SK-N-SH treated with all-trans-retinoic acid at 6 μM for 48 hours (cell line): ENCODE measurements around the gene RPS6KB2.

Source experiments
- ATAC-seq: fragments of 200-7000 bp; cut with Tn5 transposase; 3 replicates; pipeline ENCODE4 v1.9.1; 2020; ENCODE audit warnings: mild to moderate bottlenecking, moderate library complexity
- ARNTL ChIP-seq: fragments of 450-650 bp; formaldehyde crosslinking; IDR thresholded peaks from 2 replicates; pipeline ENCODE4 v1.5.0; 2020; ENCODE audit warnings: low read depth, mild to moderate bottlenecking, moderate library complexity, borderline replicate concordance
- BACH2 ChIP-seq: fragments of 250-450 bp; sonication (Bioruptor Pico); IDR thresholded peaks from 2 replicates; pipeline ENCODE4 v1.9.0; 2021; ENCODE audit warnings: mild to moderate bottlenecking, borderline replicate concordance
- CSDC2 ChIP-seq: fragments of 250-450 bp; sonication (Bioruptor Pico); IDR thresholded peaks from 2 replicates; pipeline ENCODE4 v1.5.0; 2020; ENCODE audit warnings: mild to moderate bottlenecking, moderate library complexity
- ESRRG ChIP-seq: fragments of 250-450 bp; sonication (Bioruptor Pico); IDR thresholded peaks from 2 replicates; pipeline ENCODE4 v1.6.1; 2021; ENCODE audit warnings: mild to moderate bottlenecking
- ISL1 ChIP-seq: fragments of 250-450 bp; sonication (Bioruptor Pico); IDR thresholded peaks from 2 replicates; pipeline ENCODE4 v2.1.2; 2022; ENCODE audit warnings: mild to moderate bottlenecking, moderate library complexity
- OSR1 ChIP-seq: fragments of 250-450 bp; sonication (Bioruptor Pico); IDR thresholded peaks from 2 replicates; pipeline ENCODE4 v1.8.0; 2022; ENCODE audit warnings: moderate library complexity, mild to moderate bottlenecking, inconsistent platforms
- PPARA ChIP-seq: fragments of 250-450 bp; sonication (Bioruptor Pico); IDR thresholded peaks from 2 replicates; pipeline ENCODE4 v1.5.0; 2020; ENCODE audit warnings: mild to moderate bottlenecking, borderline replicate concordance
- RARB ChIP-seq: fragments of 250-450 bp; sonication (Bioruptor Pico); IDR thresholded peaks from 2 replicates; pipeline ENCODE4 v1.8.0; 2021; ENCODE audit warnings: mild to moderate bottlenecking, moderate library complexity
- SNAI2 ChIP-seq: fragments of 250-450 bp; sonication (Bioruptor Pico); IDR thresholded peaks from 2 replicates; pipeline ENCODE4 v1.5.0; 2020; ENCODE audit warnings: mild to moderate bottlenecking, moderate library complexity
- TCF4 ChIP-seq: fragments of 250-450 bp; sonication (Bioruptor Pico); IDR thresholded peaks from 2 replicates; pipeline ENCODE4 v1.8.0; 2021; ENCODE audit warnings: mild to moderate bottlenecking, moderate library complexity, borderline replicate concordance
- TOX ChIP-seq: fragments of 250-450 bp; sonication (Bioruptor Pico); IDR thresholded peaks from 2 replicates; pipeline ENCODE4 v1.8.0; 2021; ENCODE audit warnings: mild to moderate bottlenecking, moderate library complexity, borderline replicate concordance
- ZC3H10 ChIP-seq: fragments of 250-450 bp; sonication (Bioruptor Pico); IDR thresholded peaks from 2 replicates; pipeline ENCODE4 v1.5.1; 2021; ENCODE audit warnings: mild to moderate bottlenecking, moderate library complexity
- ZFP3 ChIP-seq: fragments of 250-450 bp; sonication (Bioruptor Pico); IDR thresholded peaks from 2 replicates; pipeline ENCODE4 v1.5.0; 2020; ENCODE audit warnings: mild to moderate bottlenecking, moderate library complexity
- ZFP30 ChIP-seq: fragments of 450-650 bp; formaldehyde crosslinking; IDR thresholded peaks from 2 replicates; pipeline ENCODE4 v1.5.0; 2022; ENCODE audit warnings: mild to moderate bottlenecking, moderate library complexity
- ZNF565 ChIP-seq: fragments of 450-650 bp; formaldehyde crosslinking; conservative IDR thresholded peaks from 2 replicates; pipeline ENCODE4 v1.5.0; 2020; ENCODE audit warnings: low read depth, mild to moderate bottlenecking, moderate library complexity
- ZNF70 ChIP-seq: fragments of 450-650 bp; formaldehyde crosslinking; IDR thresholded peaks from 2 replicates; pipeline ENCODE4 v1.5.0; 2020; ENCODE audit warnings: mild to moderate bottlenecking, moderate library complexity
- ZNF8 ChIP-seq: fragments of 450-650 bp; formaldehyde crosslinking; IDR thresholded peaks from 2 replicates; pipeline ENCODE4 v1.5.0; 2020; ENCODE audit warnings: mild to moderate bottlenecking, moderate library complexity
- TF ChIP-seq, protein P1 (sequence below): fragments of 250-450 bp; sonication (Bioruptor Pico); IDR thresholded peaks from 2 replicates; pipeline ENCODE4 v1.5.0; 2020; ENCODE audit warnings: mild to moderate bottlenecking, moderate library complexity
- TF ChIP-seq, protein P2 (sequence below): fragments of 250-450 bp; sonication (Bioruptor Pico); IDR thresholded peaks from 2 replicates; pipeline ENCODE4 v1.5.1; 2021; ENCODE audit warnings: mild to moderate bottlenecking, moderate library complexity
- TF ChIP-seq, protein P3 (sequence below): fragments of 250-450 bp; sonication (Bioruptor Pico); IDR thresholded peaks from 2 replicates; pipeline ENCODE4 v1.8.0; 2020; ENCODE audit warnings: mild to moderate bottlenecking, moderate library complexity, borderline replicate concordance
- TF ChIP-seq, protein P4 (sequence below): fragments of 250-450 bp; sonication (Bioruptor Pico); IDR thresholded peaks from 2 replicates; pipeline ENCODE4 v1.5.1; 2020; ENCODE audit warnings: low read depth, mild to moderate bottlenecking, moderate library complexity

Gene RPS6KB2

DNA sequence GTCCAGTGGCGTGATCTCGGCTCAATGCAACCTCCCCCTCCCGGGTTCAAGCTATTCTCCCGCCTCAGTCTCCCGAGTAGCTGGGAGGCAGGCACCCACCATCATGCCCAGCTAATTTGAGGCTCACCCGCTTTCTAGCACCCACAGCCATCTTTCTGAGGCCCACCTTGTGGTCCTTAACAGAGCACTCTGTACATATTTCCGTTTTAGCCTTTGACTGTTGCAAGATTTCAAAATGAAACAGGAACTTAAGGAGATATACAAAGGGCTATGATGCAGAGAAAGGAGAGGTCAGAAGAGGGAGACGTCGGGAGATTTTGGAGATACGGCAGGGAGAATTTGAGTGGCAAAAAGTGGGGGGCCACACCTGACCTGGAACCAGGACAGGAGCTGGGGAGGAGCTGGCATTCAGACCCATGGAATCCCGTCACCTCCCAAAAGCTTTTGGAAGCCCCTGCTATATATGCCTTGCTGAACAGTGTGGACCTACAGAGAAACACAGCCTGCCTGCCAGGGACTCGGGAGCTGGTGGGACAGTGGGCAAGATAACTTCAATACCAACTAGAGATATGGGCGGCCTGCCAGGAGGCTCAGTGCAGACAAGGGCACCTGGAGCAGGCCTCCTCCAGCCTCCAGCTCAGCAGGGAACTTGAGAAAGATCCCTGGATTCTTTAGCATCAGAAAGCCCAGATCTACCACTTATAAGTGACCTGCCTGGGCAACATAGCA, 46.9 kb upstream of the RPS6KB2 start:
- ATAC-seq = no peak
- TF ChIP-seq, protein P1, sequence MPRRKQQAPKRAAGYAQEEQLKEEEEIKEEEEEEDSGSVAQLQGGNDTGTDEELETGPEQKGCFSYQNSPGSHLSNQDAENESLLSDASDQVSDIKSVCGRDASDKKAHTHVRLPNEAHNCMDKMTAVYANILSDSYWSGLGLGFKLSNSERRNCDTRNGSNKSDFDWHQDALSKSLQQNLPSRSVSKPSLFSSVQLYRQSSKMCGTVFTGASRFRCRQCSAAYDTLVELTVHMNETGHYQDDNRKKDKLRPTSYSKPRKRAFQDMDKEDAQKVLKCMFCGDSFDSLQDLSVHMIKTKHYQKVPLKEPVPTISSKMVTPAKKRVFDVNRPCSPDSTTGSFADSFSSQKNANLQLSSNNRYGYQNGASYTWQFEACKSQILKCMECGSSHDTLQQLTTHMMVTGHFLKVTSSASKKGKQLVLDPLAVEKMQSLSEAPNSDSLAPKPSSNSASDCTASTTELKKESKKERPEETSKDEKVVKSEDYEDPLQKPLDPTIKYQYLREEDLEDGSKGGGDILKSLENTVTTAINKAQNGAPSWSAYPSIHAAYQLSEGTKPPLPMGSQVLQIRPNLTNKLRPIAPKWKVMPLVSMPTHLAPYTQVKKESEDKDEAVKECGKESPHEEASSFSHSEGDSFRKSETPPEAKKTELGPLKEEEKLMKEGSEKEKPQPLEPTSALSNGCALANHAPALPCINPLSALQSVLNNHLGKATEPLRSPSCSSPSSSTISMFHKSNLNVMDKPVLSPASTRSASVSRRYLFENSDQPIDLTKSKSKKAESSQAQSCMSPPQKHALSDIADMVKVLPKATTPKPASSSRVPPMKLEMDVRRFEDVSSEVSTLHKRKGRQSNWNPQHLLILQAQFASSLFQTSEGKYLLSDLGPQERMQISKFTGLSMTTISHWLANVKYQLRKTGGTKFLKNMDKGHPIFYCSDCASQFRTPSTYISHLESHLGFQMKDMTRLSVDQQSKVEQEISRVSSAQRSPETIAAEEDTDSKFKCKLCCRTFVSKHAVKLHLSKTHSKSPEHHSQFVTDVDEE (CRISPR knock-in tag) = no peak
- TF ChIP-seq ZNF8 (CRISPR knock-in tag) = no peak
- TF ChIP-seq, protein P2, sequence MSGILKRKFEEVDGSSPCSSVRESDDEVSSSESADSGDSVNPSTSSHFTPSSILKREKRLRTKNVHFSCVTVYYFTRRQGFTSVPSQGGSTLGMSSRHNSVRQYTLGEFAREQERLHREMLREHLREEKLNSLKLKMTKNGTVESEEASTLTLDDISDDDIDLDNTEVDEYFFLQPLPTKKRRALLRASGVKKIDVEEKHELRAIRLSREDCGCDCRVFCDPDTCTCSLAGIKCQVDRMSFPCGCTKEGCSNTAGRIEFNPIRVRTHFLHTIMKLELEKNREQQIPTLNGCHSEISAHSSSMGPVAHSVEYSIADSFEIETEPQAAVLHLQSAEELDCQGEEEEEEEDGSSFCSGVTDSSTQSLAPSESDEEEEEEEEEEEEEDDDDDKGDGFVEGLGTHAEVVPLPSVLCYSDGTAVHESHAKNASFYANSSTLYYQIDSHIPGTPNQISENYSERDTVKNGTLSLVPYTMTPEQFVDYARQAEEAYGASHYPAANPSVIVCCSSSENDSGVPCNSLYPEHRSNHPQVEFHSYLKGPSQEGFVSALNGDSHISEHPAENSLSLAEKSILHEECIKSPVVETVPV = no peak
- TF ChIP-seq ZNF565 (CRISPR knock-in tag) = no peak
- TF ChIP-seq CSDC2 (CRISPR knock-in tag) = no peak
- no peak for TF ChIP-seq ZFP3 (CRISPR knock-in tag)
- TF ChIP-seq ZC3H10 (CRISPR knock-in tag) = no peak
- TF ChIP-seq ZNF70 (CRISPR knock-in tag) = no peak
- TF ChIP-seq, protein P3, sequence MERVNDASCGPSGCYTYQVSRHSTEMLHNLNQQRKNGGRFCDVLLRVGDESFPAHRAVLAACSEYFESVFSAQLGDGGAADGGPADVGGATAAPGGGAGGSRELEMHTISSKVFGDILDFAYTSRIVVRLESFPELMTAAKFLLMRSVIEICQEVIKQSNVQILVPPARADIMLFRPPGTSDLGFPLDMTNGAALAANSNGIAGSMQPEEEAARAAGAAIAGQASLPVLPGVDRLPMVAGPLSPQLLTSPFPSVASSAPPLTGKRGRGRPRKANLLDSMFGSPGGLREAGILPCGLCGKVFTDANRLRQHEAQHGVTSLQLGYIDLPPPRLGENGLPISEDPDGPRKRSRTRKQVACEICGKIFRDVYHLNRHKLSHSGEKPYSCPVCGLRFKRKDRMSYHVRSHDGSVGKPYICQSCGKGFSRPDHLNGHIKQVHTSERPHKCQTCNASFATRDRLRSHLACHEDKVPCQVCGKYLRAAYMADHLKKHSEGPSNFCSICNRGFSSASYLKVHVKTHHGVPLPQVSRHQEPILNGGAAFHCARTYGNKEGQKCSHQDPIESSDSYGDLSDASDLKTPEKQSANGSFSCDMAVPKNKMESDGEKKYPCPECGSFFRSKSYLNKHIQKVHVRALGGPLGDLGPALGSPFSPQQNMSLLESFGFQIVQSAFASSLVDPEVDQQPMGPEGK (CRISPR knock-in tag) = no peak
- TF ChIP-seq, protein P4, sequence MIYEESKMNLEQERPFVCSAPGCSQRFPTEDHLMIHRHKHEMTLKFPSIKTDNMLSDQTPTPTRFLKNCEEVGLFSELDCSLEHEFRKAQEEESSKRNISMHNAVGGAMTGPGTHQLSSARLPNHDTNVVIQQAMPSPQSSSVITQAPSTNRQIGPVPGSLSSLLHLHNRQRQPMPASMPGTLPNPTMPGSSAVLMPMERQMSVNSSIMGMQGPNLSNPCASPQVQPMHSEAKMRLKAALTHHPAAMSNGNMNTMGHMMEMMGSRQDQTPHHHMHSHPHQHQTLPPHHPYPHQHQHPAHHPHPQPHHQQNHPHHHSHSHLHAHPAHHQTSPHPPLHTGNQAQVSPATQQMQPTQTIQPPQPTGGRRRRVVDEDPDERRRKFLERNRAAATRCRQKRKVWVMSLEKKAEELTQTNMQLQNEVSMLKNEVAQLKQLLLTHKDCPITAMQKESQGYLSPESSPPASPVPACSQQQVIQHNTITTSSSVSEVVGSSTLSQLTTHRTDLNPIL (CRISPR knock-in tag) = no peak
- TF ChIP-seq TCF4 (CRISPR knock-in tag) = no peak
- no peak for TF ChIP-seq RARB
- no peak for TF ChIP-seq SNAI2 (CRISPR knock-in tag)
- no peak for TF ChIP-seq OSR1
- no peak for TF ChIP-seq ARNTL (CRISPR knock-in tag)
- no peak for TF ChIP-seq ISL1 (CRISPR knock-in tag)
- no peak for TF ChIP-seq BACH2
- no peak for TF ChIP-seq PPARA (CRISPR knock-in tag)
- TF ChIP-seq ZFP30 (CRISPR knock-in tag) = no peak
- TF ChIP-seq, all 23 proteins: peak for 0

DNA sequence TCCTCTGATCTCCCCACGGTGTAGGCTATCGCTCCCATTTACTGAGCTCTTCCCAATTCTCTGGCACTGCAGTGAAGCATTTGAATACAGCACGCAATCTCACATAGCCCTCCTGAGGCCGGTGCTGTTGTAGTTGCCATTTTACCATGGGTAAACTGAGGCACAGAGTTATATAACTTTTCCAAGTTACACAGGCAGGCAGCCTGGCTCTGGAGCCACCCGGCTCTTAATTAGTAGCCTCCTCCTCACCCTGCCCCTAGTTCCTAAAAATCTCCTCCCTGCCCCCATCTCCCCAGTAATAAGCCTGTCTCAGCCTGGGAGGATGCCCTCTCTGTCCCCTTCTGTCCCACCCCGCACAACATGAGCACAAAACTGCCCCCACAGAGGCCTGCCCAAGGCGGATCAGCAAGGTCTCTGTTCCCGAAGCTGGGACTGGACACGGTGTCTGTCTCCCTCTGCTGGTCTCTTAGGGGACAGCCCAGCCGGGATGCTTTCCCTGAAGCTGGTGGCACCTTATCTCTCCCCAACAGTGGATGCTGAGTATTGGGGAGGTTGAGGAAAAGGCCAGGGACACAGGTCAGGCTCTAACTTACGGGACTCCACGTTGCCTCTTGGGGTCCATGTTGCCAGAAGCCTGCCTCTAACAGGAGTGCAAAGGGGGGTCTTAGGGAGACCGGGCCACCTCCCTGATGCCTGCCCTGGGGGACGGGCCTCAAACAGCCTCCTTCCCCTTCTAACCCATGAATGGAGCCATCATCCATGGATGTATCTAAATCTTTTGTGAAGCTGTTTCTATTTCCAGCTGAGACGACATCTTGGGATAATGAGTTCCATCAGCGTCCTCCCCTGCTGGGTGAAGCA, 45.8 kb upstream of the RPS6KB2 start:
- TF ChIP-seq, protein P4 (CRISPR knock-in tag) = no peak
- TF ChIP-seq, protein P1 (CRISPR knock-in tag) = no peak
- TF ChIP-seq ZFP3 (CRISPR knock-in tag) (no peak), ZC3H10 (CRISPR knock-in tag) (no peak), TOX (CRISPR knock-in tag) (no peak), ESRRG (CRISPR knock-in tag) (no peak), ZFP30 (CRISPR knock-in tag) (no peak), TCF4 (CRISPR knock-in tag) (no peak)
- peak; percentile 79 for ATAC-seq
